Measurements from ENCODE around the gene MAN2B2.
"Not testable (repeated sequence)": the region's sequence is repeated elsewhere in the genome, so short reads cannot be mapped to it uniquely, and the experiment has no call there.

MAN2B2 gene

DNA sequence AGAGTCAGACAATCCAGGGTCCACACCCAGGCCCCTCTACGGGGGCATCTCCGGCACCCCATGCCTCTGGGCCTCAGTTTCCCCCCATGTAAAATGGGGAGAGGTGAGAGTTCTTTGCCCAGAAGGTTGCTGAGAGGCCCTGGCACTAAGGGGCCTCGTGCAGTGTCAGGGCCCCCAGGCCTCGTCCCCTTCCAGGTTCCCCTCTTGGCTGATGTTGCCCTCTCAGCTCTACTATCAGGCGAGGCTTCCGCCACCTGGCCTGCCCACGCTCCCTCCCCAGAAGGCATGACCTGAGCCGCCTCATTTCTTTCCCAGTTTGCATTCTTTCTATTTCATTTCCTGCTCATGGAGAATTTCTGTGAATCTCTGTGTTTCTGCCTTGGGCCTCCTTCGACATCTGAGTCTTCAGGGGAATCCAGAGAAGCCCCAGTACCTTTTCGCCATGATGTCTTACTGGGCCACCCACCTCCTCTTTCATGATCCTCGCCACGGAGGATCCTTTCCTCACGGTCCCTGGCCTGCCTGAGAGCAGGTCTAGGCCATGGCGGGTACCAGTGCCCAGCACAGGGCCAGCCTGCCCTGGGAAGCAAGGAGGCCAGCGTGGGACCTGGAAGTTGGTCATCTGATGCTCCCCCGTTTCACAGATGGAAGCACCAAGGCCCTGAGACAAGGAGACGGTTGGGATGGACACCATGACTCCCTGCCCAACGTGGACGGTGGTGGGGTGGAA is 43.6 kb downstream of the MAN2B2 start:
- DNase-seq = no peak

- DNase-seq = no peak
Observed at GRCh38 chr4:6619116-6619465, 44.1 kb downstream of the MAN2B2 start.

DNA sequence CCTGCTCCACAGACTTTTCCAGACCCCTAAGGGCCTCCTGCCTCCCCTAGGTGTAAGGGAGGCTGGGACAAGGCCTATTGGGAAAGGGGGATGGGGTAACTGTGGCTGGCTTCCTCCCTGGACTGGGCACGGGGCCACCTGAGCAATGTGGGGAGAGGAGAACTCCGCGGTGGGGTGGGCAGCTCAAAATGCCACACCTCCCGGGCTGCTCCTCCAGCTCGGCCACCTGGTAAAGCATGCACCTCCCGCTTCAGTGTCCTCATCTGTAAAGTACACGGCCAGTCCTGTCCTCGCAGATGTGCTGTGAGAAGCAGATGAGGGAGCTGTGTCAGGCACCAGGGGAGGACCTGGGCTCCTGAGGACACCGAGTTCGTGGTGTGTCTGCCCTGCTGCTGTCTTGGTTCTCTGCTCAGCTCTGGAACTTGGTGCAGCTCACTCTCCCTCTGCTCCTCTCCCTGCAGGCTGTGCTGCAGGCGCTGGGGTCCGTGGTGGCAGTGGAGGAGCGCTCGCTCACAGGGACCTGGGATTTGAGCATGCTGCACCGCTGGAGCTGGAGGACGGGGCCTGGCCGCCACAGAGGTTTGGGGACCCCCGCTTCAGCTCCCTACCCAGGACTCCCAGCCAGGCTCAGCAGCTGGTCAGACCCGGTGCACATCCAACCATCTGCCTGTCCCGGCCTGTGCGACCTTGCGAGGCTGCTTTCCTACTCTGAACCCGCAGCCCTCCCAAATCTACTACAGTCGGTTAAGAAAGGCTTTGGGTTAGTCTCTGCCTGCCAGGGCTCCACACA is 44.7 kb downstream of the MAN2B2 start:
- DNase-seq = no peak

GRCh38 chr4:6620296-6620695 is 45.3 kb downstream of the MAN2B2 start:
- DNase-seq = no peak

- DNase-seq = no peak
Observed at GRCh38 chr4:6620891-6621555, 46.0 kb downstream of the MAN2B2 start.

- no peak for DNase-seq
Observed at GRCh38 chr4:6621556-6621927, 46.6 kb downstream of the MAN2B2 start.

DNA sequence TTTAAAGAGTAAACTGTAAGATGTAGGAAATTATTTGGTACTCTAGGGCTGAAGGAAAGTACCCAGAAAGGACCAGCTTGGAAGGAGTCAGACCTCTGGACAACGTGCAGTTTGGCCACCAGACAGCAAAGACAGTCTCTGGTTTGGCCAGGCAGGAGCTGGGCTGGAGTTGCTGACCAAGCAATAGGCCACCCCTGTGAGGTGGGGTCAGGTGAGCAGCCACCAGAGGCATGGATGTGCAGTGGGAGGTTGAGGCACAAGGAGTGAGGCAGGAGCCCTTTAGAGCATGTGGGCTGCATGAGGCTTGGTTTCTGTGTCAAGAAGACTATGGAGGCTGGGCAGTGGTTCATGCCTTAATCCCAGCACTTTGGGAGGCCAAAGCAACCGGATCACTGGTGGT is 47.8 kb downstream of the MAN2B2 start:
- DNase-seq = no peak

GRCh38 chr4:6625256-6625655 is 50.3 kb downstream of the MAN2B2 start:
- DNase-seq = no peak

GRCh38 chr4:6626066-6626465 is 51.1 kb downstream of the MAN2B2 start:
- DNase-seq = no peak

GRCh38 chr4:6627832-6628231 is 52.8 kb downstream of the MAN2B2 start:
- DNase-seq = no peak

DNA sequence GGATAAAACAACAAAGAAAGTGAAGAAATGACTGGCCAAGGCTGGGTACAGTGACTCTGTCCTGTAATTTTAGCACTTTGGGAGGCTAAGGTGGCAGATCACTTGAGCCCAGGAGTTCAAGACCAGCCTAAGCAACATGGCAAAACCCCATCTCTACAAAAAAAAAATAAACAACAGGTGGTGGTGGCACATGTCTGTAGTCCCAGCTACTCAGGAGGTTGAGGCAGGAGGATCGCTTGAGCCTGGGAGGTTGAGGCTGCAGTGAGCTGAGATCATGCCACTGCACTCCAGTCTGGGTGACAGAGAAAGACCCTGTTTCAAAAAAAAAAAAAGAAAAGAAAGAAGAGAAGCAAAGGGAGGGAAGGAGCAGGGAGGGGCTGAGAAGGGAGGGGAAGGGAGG is 53.5 kb downstream of the MAN2B2 start:
- DNase-seq = not testable (repeated sequence)

GRCh38 chr4:6632125-6632524 is 57.1 kb downstream of the MAN2B2 start:
- DNase-seq = no peak

GRCh38 chr4:6633091-6633906 is 58.3 kb downstream of the MAN2B2 start:
- no peak for DNase-seq

- DNase-seq = no peak
Observed at GRCh38 chr4:6634746-6635145, 59.8 kb downstream of the MAN2B2 start.

DNA sequence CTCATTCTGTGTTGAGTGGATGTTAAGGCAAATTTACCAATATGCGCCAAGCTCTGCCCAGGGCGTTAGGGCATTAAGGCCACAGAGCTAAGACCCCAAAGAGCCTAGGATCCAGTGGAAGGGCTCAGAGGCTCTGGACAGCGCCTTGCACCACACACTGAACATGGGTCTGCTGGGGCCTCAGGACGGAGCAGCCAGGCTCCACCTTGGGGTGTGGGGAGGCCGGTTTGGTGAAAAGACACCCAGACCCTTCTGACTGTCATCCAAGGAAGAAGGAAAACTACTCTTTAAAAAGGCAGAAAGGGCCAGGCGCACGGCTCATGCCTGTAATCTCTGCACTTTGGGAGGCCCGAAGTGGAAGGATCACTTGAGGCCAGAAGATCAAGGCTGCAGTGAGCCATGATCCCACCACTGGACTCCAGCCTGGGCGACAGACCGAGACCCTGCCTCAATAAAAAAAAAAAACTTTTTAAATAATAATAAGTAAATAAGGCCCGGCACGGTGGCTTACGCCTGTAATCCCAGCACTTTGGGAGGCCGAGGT is 64.2 kb downstream of the MAN2B2 start:
- DNase-seq = no peak

DNA sequence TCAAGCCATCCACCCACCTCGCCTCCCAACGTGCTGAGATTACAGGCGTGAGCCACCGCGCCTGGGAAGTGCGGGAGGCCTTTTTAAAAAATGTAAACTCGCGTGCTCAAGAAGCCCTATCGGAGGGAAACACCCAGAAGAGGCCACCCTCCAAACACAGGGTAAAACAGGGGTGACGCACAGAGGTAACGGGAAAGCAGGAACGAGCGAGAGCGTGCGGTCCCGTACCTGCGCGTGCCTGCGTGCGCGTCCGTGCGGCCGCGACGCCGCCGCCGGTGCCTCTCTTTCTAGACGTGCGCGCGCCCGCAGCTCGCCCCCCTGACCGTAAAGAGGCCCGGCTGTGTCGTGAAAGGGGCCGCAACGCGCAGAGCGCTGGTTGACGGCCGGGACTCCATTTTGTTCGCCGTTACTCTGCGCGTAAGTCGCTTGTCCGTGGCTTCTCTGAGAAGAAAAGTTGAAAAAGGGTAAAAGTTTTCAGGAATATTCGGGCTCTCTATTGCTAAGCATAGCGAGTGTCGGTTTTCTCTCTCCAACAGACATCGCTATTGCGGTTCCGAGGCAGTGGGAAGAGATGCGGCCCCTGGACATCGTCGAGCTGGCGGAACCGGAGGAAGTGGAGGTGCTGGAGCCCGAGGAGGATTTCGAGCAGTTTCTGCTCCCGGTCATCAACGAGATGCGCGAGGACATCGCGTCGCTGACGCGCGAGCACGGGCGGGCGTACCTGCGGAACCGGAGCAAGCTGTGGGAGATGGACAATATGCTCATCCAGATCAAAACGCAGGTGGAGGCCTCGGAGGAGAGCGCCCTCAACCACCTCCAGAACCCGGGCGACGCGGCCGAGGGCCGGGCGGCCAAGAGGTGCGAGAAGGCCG is 65.5 kb downstream of the MAN2B2 start, which contains the start of gene MRFAP1:
TSS of gene MRFAP1 (plus strand) at position 394 of the 872 bp plus-strand sequence. CDS start at position 572, 178 bp downstream.
- DNase-seq = peak; percentile 92 to 93

DNA sequence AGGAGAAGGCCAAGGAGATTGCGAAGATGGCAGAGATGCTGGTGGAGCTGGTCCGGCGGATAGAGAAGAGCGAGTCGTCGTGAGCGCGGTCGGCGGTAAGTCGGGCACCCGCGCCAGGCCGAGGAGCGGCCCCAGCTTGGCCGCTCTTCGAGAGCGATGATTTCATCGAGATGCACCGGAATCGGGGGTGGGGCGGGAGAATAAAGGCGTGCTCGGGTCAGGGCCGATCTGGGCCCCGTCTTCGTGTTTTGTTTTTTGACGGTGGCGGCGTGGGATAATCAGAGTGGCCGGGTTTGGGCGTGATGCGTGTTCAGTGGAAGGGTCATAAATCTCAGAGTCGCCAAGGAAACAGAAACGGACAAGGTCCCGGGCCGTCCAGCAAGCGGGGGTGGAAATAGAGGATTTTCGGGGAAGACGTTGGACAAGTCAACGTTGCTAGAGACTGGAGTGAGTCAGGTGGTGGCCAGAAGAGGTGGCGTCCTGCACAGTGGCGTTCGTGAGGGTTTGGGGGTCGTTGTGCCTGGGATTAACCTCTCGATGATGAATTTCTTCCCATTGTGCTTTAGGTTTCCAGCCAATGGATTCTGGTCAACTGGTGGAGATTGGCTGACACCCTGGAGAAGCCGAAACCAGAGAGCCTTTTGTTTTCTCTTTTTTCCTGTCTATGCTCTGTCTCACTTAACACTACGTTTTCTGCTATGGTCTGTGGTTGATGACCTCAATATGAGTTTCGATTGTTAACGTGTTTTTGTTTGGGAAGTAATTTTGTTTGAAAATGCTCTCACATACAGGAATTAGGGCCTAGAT is 66.4 kb downstream of the MAN2B2 start:
- DNase-seq = peak; percentile 30 to 39

DNA sequence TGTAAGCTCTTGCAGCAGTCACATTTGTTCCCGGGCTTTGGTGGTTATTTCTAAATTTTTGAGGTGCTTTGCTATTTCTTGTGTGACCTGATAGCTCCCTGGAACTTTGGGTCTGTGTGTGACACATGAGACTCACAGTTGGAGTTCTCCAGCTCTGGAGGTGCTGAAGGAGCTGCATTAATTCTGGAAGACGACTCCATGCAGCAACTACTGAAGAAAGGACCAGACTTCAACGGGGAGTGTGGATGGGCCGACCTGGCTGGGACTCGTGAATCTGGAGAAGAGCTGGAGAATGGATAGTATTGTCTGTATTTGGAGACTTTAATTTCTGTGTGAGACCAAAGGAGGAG is 67.0 kb downstream of the MAN2B2 start:
- DNase-seq = no peak

- DNase-seq = no peak
Observed at GRCh38 chr4:6643141-6643847, 68.3 kb downstream of the MAN2B2 start.
